ENCODE results near the gene ILF3. TPM values are rescaled to one million over a fixed set of nuclear protein-coding genes. Genes with fewer than 3 reads are reported as not detected.

Gene ILF3
- total RNA-seq, result 160 TPM

DNA sequence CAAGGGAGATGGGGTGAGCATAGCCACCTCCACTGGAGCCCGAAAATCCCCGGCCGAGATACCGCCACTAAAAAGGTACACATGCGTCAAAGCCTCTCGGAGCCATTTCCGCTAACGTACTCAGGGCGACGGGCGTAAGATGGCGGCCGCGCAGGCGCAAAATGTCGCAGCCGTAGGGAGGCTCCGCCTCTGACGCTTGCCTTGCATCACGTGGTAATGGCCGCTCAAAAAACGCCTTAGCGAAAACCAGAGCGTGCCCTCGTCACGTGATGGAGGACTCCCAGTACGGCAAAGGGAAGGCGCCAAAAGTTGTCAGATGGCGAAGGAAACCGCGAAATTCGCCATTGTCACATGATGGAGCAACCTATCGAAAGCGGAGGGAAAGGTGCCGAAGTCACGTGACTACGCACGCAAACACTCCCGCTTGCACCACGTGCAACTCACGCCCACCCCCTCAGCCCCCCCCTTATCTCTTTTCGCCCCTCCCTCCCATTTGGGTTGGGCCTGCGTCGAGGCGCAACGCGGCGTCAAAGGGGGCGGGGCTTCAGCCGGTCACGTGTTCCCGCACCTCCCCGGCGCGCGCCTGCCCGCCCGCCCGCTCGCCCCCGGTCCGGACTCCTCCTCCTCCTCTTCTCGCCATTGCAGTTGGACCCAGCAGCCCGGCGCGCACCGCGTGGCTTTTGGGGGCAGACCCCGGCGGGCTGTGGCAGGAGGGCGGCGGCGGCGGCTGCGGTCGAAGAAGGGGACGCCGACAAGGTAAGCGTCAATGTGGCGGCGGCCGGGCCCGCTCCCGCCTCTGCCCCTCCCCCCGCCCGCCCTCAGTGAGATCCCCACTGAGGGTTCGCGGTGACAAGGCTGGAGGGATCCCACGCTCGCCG lies at the start of gene ILF3:
TSS of gene ILF3 (plus strand) at position 615 of the 878 bp plus-strand sequence. CDS start 16,260 bp downstream, outside the sequence.
- peak; percentile 93 for ATAC-seq

DNA sequence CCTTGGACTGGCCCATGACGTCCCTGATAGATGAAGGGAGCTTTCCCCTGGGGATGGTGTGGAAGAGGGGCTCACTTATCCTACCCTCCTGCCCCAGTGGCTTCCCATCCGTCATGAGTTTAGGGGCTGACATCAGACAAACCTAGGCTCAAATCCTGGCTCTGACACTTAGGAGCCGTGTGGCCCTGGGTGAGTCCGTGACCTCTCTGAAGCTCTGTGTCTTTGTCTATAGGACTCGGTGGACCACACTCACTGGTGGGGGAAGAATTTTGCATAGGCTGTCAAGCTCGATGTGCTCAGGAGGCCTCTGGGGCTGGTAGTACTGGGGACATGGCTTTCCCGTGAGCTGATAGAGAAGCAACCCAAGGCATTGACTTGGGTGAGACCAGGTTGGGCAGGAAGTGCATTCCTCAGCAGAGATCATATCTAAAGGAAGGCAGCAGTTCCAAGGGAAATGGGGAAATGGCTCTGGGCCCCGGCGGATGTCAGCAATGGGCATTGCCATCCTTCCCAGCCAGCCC lies 49.6 kb upstream of the ILF3 start:
- peak; percentile 36 for ATAC-seq

DNA sequence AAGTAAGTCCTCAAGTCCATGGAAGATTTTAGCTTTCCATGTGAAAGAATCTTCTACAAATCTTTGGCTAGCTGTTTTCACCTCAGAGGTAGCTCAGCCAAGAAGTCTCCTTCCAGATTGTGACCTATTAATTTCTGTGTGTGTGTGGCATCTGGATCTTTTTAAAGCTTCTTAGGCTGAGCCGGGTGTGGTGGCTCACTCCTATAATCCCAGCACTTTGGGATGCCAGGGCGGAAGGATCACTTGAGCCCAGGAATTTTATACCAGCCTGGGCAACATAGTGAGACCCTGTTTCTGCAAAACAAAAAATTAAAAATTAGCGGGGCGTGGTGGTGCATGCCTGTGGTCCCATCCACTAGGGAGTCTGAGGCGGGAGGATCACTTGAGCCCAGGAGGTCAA lies 42.2 kb upstream of the ILF3 start:
- no peak for ATAC-seq

DNA sequence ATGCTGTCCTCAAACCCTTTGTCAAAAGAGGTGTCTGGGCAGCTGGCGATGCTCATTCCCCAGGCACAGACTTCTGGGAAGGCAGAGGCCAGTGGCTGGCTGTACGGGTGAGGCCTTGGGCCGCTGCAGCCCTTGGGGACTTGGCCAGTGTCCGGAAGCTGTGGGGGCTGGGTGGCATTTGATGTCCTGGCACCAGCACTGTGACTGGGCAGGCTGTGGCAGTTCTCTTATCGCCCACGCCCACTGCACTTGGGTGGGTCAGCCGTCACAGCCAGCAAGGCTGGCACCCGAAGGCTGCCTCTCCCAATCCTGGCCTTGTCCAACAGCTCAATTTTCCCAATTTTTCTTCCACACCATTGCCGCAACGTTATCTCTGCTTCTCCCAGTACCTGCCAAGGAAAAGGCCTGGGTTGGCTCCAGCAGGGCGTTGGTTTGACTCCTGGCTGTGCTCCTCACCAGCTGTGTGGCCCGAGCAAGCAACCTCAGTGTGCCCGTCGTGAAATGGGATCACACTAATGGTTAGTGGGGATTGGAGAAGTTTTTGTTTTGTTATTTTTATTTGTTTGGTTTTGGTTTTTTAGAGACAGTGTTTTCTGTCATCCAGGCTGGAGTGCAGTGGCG lies 41.5 kb upstream of the ILF3 start:
- ATAC-seq, result peak; percentile 60

DNA sequence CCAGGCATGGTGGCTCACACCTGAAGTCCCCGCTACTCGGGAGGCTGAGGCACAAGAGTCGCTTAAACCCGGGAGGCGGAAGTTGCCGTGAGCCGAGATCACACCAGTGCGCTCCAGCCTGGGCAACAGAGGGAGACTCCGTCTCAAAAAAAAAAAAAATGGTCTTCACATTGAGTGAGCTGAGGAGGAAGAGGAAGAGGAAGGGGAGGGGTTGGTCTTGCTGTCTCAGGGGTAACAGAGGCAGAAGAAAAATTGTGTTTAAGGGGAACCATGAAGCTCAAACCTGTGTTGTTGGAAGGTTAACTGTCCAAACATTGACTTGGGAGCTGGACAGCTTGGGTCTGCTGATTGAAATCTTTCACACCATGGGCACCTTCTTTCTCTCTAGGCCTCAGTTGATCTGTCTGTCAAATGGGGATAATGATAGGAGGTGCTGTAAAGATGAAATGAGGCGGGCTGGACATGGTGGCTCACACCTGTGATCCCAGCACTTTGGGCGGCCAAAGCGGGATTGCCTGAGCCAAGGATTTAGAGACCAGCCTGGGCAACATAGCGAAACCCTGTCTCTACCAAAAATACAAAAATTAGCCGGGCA lies 38.6 kb upstream of the ILF3 start:
- ATAC-seq, result no peak

DNA sequence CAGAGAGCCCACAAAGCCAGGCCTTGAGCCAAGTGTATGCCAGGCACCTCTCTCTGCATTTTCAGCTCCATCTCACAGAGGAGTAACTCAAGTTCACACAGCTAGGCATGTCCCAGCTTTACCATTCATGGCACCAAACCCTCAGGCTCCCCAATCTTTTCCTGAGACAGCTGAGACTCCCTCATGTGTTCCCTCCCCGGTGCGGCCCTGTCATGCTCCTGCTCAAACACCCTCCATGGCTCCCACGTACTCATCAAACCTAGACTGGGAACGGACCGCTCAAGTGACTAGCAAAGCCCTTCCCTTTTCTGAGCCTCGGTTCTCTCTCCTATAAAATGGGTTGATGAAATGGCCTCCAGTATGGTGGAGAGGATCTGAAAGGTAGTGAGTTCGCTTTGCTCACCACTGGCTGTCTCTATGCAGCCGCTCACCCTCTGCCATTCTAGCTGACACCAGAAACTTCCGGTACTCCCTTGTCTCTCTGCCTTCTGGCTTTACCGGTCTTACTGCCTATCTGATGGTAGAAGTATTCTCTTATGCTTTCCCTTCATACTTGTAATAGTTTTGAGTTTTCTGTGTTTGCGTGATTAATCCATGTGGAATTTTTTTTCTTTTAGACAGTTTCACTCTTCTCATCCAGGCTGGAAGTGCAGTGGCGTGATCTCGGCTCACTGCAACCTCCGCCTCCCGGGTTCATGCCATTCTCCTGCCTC lies 36.6 kb upstream of the ILF3 start:
- peak; percentile 90 for ATAC-seq

DNA sequence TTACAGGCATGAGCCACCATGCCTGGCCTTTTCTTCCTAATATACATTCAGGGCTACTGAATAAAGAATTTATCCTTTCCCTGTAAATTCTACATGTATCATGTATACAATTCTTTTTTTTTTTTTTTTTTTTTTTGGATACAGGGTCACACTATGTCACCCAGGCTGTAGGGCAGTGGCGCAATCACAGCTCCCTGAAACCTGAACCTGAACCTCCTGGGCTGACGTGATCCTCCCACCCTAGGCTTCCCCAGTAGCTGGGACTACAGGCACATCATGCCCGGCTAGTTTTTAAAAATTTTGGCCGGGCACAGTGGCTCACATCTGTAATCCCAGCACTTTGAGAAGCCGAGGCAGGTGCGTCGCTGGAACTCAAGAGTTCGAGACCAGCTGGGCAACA lies 35.3 kb upstream of the ILF3 start:
- ATAC-seq, result peak; percentile 26

DNA sequence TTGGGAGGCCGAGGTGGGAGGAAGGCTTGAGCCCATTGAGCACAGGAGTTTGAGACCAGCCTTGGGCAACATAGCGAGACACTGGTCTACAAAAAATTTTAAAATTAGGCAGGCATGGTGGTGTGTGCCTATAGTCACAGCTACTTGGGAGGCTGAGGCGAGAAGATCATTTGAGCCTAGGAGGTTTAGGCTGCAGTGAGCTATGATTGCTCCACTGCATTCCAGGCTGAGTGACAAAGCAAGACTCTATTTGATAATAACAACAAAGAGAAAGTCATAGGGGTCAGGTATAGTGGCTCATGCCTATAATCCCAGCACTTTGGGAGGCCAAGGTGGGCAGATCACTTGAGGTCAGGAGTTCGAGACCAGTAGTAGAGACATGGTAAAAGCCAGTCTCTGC lies 33.4 kb upstream of the ILF3 start:
- no peak for ATAC-seq

DNA sequence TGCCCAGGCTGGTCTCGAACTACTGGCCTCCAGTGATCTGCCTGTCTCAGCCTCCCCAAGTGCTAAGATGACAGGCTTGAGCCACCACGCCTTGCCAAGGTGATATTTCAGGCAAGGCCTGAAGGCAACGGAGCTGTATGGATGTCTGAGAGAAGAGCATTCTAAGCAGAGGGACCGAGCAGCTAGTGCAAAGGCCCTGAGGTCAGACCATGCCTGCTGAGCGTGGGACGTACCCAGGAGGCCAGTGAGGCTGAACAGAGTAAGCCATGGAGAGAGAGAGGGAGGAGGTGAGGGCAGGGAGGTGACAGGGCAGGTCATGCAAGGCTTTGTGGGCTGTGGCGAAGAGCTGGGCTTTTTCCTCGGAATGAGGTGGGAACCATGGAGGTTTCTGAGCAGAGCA lies 32.2 kb upstream of the ILF3 start:
- ATAC-seq, result no peak

DNA sequence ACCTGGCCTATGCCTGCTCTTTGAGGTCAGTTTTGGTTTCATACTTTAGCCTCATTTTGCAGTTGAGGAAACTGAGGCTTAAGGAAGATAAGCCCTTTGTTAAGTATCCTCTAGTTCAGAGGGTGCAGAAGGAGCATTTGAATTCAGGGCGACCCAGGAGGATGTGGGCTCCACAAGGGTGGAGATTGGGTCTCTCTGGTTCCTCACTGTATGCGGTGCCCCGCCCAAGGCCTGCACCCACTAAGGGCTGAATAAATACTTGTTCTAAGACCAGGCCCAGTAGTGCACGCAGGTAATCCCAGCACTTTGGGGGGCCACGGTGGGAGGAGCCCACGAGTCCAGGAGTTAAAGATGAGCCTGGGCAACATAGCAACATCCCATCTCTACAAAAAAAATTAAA lies 29.6 kb upstream of the ILF3 start:
- peak; percentile 13 for ATAC-seq

DNA sequence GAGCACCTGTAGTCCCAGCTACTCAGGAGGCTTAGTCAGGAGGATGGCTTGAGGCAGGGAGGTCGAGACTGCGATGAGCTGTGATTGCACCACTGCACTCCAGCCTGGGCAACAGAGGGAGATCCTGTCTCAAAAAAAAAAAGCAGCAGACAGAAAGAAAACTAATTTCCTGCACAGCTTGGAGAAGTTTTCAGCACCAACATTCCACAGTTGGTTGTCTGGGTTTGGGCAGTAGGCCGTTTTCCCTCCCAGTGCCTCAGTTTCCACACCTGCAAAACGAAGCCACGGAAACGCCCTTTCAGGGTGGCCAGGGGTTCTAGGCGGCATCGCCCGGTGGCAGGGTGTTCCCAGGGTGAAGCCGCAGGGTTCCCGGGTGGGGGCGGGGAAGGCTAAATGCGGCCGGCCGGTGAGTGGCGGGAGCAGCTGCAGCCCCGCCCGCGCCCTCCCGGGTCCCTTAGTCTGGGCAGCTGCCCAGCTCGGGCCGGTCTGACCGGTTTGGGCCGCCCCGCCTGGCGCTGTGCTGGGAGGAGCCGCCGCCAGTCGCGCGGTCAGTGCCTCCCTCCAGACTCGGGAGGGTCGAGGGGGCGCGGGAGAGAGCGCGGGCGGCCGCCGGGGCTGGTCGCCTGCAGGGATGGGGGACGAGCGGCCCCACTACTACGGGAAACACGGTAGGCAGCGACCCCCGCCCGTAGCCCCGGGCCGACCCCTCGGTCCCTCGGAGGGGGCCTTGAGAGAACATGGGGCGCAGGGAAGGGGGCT lies 29.0 kb upstream of the ILF3 start, which contains the start of gene SLC44A2:
TSS of gene SLC44A2 (plus strand) at position 551 of the 759 bp plus-strand sequence. CDS start at position 632, 81 bp downstream.
- ATAC-seq, result peak; percentile 94

DNA sequence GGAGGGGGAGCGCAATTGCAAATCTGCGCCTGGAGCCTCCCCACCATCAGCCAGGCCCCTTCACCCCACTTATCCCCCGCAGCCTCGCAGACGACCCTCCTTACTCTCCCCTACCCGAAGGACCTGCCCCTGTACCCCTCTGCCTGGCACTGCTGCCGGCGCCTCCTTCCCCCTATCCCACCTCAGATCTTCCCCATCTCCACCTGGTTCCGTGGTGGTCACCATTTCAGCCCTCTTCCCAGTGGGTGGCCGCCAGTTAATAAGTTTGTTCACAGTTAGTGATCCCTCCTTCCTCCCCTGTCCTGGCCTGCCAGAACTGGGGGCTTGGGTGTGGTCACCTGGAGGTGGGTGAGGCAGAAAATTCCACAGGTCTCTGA lies 28.4 kb upstream of the ILF3 start:
- ATAC-seq, result peak; percentile 13

DNA sequence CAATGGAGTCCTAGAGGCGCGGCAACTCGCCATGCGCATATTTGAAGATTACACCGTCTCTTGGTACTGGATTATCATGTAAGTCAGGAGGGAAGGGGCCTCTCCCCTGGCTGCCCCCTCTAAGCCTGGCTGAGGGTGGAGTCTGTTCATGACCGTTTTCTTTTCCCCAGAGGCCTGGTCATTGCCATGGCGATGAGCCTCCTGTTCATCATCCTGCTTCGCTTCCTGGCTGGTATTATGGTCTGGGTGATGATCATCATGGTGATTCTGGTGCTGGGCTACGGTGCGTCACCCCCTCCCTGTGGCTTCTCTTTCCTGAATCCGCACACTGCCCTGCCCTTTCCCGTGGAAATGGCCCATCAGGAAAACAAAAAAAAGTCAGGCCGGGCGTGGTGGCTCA lies 22.3 kb upstream of the ILF3 start:
- peak; percentile 45 for ATAC-seq

DNA sequence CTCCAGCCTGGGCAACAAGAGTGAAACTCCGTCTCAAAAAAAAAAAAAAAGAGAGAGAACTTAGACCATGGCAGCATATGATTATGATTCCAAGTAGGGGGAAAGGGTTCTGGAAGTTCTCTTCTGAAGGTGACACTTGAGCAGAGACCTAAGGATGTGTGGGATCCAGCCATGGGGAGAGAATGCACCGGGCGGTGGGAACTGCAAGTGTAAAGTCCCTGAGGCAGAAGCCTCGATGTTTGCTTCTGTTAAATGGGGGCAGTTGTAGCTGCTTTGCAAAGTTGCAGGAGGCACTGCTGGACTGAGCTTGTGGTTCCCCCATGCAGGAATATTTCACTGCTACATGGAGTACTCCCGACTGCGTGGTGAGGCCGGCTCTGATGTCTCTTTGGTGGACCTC lies 19.7 kb upstream of the ILF3 start:
- no peak for ATAC-seq

DNA sequence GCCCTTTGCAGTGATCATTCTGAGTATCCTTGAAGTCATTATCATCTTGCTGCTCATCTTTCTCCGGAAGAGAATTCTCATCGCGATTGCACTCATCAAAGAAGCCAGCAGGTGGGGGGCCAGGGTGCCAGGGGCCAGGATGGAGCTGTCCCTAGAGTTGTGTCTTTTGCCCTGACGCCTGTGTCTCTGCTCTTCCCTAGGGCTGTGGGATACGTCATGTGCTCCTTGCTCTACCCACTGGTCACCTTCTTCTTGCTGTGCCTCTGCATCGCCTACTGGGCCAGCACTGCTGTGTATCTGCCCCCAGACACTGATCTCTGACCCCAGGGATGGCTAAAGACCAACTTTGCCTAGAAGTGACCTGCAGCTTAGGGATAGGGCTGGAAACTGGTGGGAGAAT lies 19.2 kb upstream of the ILF3 start:
- no peak for ATAC-seq

DNA sequence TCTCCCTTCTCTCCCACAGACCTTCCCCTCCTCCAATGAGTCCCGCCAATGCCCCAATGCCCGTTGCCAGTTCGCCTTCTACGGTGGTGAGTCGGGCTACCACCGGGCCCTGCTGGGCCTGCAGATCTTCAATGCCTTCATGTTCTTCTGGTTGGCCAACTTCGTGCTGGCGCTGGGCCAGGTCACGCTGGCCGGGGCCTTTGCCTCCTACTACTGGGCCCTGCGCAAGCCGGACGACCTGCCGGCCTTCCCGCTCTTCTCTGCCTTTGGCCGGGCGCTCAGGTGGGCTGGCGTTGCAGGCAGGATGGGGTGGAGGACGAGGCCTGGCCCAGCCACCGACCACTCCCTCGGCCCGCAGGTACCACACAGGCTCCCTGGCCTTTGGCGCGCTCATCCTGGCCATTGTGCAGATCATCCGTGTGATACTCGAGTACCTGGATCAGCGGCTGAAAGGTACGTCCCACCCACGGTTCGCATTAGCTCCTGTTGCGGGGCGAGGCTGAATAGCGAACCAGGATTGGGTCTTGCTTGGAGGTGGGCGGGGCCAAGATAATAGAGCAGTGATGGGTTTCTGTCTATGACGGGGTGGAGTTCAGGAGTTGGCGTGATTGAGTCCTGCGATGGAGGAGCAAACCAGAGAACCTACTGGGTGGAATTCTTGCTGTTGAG lies 17.7 kb upstream of the ILF3 start:
- peak; percentile 13 for ATAC-seq

DNA sequence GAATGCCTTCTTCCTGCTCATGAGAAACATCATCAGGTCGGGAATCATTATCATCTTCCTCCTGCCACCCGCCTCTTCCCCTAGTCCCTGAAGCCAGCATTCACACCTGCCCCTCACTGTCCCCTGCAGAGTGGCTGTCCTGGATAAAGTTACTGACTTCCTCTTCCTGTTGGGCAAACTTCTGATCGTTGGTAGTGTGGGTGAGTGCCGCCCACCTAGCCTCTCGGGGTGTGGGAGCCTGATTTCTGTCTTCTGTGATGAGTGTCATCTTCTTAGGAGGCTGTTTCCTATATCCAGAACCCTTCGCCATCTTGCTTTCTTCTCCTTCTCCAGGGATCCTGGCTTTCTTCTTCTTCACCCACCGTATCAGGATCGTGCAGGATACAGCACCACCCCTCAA lies 16.3 kb upstream of the ILF3 start:
- no peak for ATAC-seq

DNA sequence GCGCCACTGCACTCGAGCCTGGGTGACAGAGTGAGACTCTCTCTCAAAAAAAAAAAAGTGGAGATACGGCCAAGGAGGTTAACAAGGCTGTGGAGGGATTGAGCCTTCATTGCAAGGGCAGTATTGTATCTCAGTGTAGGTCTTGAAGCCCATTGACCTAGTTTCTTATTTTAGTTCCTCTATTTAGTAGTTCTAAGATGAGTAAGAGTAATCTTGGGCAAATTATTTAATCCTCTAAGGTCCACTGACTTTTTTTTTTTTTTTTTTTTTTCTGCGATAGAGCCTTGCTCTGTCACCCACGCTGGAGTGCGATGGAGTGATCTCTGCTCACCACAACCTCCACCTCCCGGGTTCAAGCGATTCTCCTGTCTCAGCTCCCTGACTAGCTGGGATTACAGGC lies 14.3 kb upstream of the ILF3 start:
- no peak for ATAC-seq

DNA sequence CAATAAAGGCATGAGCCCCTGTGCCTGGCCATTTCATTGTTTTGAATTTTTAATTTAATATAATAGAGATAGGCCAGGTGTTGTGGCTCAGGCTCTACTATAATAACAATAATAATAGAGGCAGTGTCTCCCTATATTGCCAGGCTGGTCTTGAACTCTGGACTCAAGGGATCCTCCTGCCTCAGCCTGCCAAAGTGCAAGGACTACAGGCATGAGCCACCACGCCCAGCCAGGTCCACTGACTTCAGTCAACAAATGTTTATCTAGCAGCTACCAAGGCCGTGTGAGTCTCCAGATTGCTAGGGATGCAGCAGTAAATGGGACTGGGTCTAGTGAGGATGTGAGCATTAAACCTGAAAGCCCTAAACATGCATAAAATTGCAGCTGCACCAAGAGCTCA lies 13.8 kb upstream of the ILF3 start:
- ATAC-seq, result no peak

DNA sequence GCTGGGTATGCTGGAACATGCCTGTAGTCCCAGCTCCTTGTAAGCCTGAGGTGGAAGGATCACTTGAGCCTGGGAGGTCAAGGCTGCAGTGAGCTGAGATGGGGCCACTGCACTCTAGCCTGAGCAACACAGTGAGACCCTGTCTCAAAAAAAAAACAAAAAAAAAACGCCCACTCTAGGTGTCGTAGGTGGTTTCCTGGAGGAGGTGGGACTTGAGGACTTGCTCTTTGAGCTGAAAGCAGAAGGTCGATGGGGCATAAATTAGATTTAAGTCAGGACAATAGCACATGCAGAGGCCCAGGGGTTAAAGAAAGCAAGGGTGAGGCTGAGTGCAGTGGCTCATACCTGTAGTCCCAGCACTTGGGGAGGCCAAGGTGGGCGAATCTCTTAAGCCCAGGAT lies 12.9 kb upstream of the ILF3 start:
- no peak for ATAC-seq

DNA sequence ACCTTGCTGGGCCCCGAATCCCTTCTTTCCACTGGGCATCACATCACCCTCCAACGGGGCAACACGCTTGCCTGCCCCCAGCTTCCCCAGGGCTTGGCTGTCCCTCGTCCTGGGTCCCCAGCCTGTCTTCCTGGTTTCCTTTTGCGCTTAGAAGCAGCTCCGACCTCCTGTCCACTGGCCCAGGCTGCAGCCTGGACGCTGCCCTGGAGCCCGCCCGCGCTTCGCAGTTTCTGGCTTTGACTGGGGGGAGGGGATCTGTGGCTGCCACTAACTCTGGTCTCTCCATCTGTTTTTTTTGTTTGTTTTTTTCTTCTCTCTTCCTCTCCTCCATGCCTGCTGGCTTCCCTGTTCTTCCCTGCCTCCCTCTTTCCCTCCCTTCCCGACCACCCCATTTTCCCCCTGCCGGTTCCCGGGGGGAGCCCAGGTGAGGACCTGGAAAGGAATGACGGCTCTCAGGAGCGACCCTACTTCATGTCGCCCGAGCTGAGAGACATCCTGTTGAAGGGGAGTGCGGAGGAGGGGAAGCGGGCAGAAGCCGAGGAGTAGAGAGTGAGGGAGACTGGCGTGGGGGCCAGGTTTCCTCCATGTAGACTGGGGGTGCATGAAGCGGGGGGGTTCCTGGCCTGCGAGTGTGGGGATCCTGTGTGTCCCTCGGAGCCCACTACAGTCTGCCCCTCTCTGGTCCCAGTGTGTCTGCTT lies 11.5 kb upstream of the ILF3 start:
- no peak for ATAC-seq

All from esophagus mucosa (tissue), 1 donor.